H9 (cell line): Measurements from ENCODE around the gene ANKRD39. TPM values are rescaled to one million over a fixed set of nuclear protein-coding genes. Genes with fewer than 3 reads are reported as not detected.

Source experiments
- DNase-seq: peaks from one replicate; pipeline ENCODE4 v3.0.0-alpha.2; 2017
- H2AFZ ChIP-seq: one replicate; pipeline ENCODE4 v1.6.1; 2013; ENCODE audit warnings: mild to moderate bottlenecking, low read length, control low read depth, moderate library complexity
- H2AK5ac ChIP-seq: 2 replicates; pipeline ENCODE4 v1.6.1; 2013; ENCODE audit warnings: low read length, control low read depth, mixed read lengths; ENCODE audit not compliant: insufficient read length
- H2BK120ac ChIP-seq: one replicate; pipeline ENCODE4 v1.6.1; 2013; ENCODE audit warnings: low read depth, mild to moderate bottlenecking, low read length, control low read depth, inconsistent platforms; ENCODE audit not compliant: poor library complexity, severe bottlenecking
- H2BK12ac ChIP-seq: 2 replicates; pipeline ENCODE4 v1.6.1; 2013; ENCODE audit warnings: low read length, control low read depth, mixed read lengths, low read depth; ENCODE audit not compliant: insufficient read length
- H2BK15ac ChIP-seq: 2 replicates; pipeline ENCODE4 v1.6.1; 2013; ENCODE audit warnings: low read depth, low read length, control low read depth
- H2BK20ac ChIP-seq: one replicate; pipeline ENCODE4 v1.6.1; 2013; ENCODE audit warnings: low read depth, mild to moderate bottlenecking, low read length, control low read depth, inconsistent platforms; ENCODE audit not compliant: poor library complexity, severe bottlenecking
- H2BK5ac ChIP-seq: 2 replicates; pipeline ENCODE4 v1.6.1; 2013; ENCODE audit warnings: low read length, control low read depth, mixed read lengths; ENCODE audit not compliant: insufficient read length
- H3K14ac ChIP-seq: 2 replicates; pipeline ENCODE4 v1.6.1; 2013; ENCODE audit warnings: low read length, control low read depth; ENCODE audit not compliant: insufficient read depth
- H3K18ac ChIP-seq: 2 replicates; pipeline ENCODE4 v1.6.1; 2013; ENCODE audit warnings: low read depth, mild to moderate bottlenecking, mixed read lengths, low read length, control low read depth; ENCODE audit not compliant: insufficient read length
- H3K23ac ChIP-seq: 2 replicates; pipeline ENCODE4 v1.6.1; 2013; ENCODE audit warnings: low read length, control low read depth, mixed read lengths, low read depth; ENCODE audit not compliant: insufficient read length
- H3K23me2 ChIP-seq: 2 replicates; pipeline ENCODE4 v1.6.1; 2013; ENCODE audit warnings: low read depth, mild to moderate bottlenecking, mixed read lengths, low read length, control low read depth; ENCODE audit not compliant: insufficient read length, poor library complexity, severe bottlenecking
- H3K27ac ChIP-seq: 2 replicates; pipeline ENCODE4 v1.5.1; 2013; ENCODE audit warnings: low read length, control low read depth, mixed read lengths, low read depth; ENCODE audit not compliant: insufficient read length
- H3K27me3 ChIP-seq: 2 replicates; pipeline ENCODE4 v1.6.1; 2013; ENCODE audit warnings: low read length, control low read depth, inconsistent platforms; ENCODE audit not compliant: insufficient read depth
- H3K4ac ChIP-seq: 2 replicates; pipeline ENCODE4 v1.6.1; 2013; ENCODE audit warnings: low read depth, mild to moderate bottlenecking, control low read depth, inconsistent platforms, low read length, moderate library complexity
- H3K4me1 ChIP-seq: 2 replicates; pipeline ENCODE4 v1.6.1; 2013; ENCODE audit warnings: low read length, control low read depth, inconsistent platforms; ENCODE audit not compliant: insufficient read depth
- H3K4me2 ChIP-seq: 2 replicates; pipeline ENCODE4 v1.6.1; 2013; ENCODE audit warnings: low read length, control low read depth, mixed read lengths; ENCODE audit not compliant: insufficient read length, insufficient read depth
- H3K56ac ChIP-seq: 2 replicates; pipeline ENCODE4 v1.6.1; 2013; ENCODE audit warnings: low read depth, mild to moderate bottlenecking, mixed read lengths, low read length, control low read depth; ENCODE audit not compliant: insufficient read length
- H3K79me1 ChIP-seq: 2 replicates; pipeline ENCODE4 v1.6.1; 2013; ENCODE audit warnings: low read depth, mild to moderate bottlenecking, moderate library complexity, low read length, control low read depth, inconsistent platforms; ENCODE audit not compliant: insufficient read depth, poor library complexity, severe bottlenecking
- H3K79me2 ChIP-seq: 2 replicates; pipeline ENCODE4 v1.6.1; 2013; ENCODE audit warnings: low read length, control low read depth, inconsistent platforms; ENCODE audit not compliant: insufficient read depth
- H3K9ac ChIP-seq: 2 replicates; pipeline ENCODE4 v1.6.1; 2013; ENCODE audit warnings: low read length, control low read depth, mixed read lengths; ENCODE audit not compliant: insufficient read length; ENCODE audit errors: extremely low read depth
- H3K9me3 ChIP-seq: one replicate; pipeline ENCODE4 v1.6.1; 2013; ENCODE audit warnings: low read depth, low read length, inconsistent platforms; ENCODE audit not compliant: control insufficient read depth
- H3T11ph ChIP-seq: one replicate; pipeline ENCODE4 v1.6.1; 2013; ENCODE audit warnings: mild to moderate bottlenecking, low read length, control low read depth, inconsistent platforms
- H4K20me1 ChIP-seq: one replicate; pipeline ENCODE4 v1.6.1; 2013; ENCODE audit not compliant: control insufficient read depth, insufficient read length, insufficient read depth
- H4K5ac ChIP-seq: 2 replicates; pipeline ENCODE4 v1.6.1; 2013; ENCODE audit warnings: low read depth, mild to moderate bottlenecking, mixed read lengths, low read length, control low read depth; ENCODE audit not compliant: insufficient read length
- H4K8ac ChIP-seq: replicated peaks from 2 replicates; pipeline ENCODE4 v1.6.1; 2013; ENCODE audit warnings: low read length, control low read depth, mixed read lengths, low read depth; ENCODE audit not compliant: insufficient read length
- H4K91ac ChIP-seq: 2 replicates; pipeline ENCODE4 v1.6.1; 2013; ENCODE audit warnings: low read depth, mild to moderate bottlenecking, moderate library complexity, mixed read lengths, low read length, control low read depth; ENCODE audit not compliant: insufficient read length
- H3K27ac Mint-ChIP-seq, 3 experiments: 2 replicates in 2 of 3; 3 replicates in 1 of 3; pipeline ENCODE4 v1.8.0; 2020 to 2021; ENCODE audit warnings: mixed read lengths in 3 of 3, mild to moderate bottlenecking in 1 of 3, moderate library complexity in 1 of 3
- H3K27me3 Mint-ChIP-seq: 2 replicates; pipeline ENCODE4 v1.8.0; 2021; ENCODE audit warnings: low read depth, mild to moderate bottlenecking, moderate library complexity, mixed read lengths
- H3K36me3 Mint-ChIP-seq, 3 experiments: 2 replicates in 2 of 3; 3 replicates in 1 of 3; pipeline ENCODE4 v1.8.0; 2020 to 2021; ENCODE audit warnings: low read depth in 3 of 3, mixed read lengths in 3 of 3; ENCODE audit not compliant: insufficient read depth in 1 of 3
- H3K4me1 Mint-ChIP-seq, 2 experiments: 2 replicates each; pipeline ENCODE4 v1.8.0; 2020; ENCODE audit warnings: mixed read lengths in 2 of 2
- H3K4me3 Mint-ChIP-seq, 2 experiments: 2 replicates in 1 of 2; 3 replicates in 1 of 2; pipeline ENCODE4 v1.8.0; 2020 to 2021; ENCODE audit warnings: mild to moderate bottlenecking in 2 of 2, mixed read lengths in 2 of 2, moderate library complexity in 1 of 2
- H3K9me3 Mint-ChIP-seq, 2 experiments: 2 replicates in 1 of 2; 3 replicates in 1 of 2; pipeline ENCODE4 v1.8.0; 2020; ENCODE audit warnings: mild to moderate bottlenecking in 2 of 2, mixed read lengths in 2 of 2, moderate library complexity in 1 of 2
- WGBS: extraction: QIAGEN DNeasy Blood & Tissue Kit; methylation state at CpG from one replicate; pipeline ENCODE4 v1.1.7; 2013; ENCODE audit warnings: missing lambda C conversion rate, low lambda C conversion rate, mixed read lengths; ENCODE audit not compliant: insufficient read length; ENCODE audit errors: extremely low coverage; 5-methylcytosine and 5-hydroxymethylcytosine counted together
- total RNA-seq: library from RNA; stranded (reverse); gene quantifications from 2 replicates; pipeline ENCODE4 v1.2.1, GENCODE V29; 2021
- TF ChIP-seq, protein P1 (sequence below): fragments of 200-600 bp; sonication (generic); conservative IDR thresholded peaks from 3 replicates; pipeline ENCODE4 v1.8.0; 2021; ENCODE audit warnings: antibody characterized with exemption, mild to moderate bottlenecking

Gene ANKRD39
- total RNA-seq, 1 experiment from 2014 or later: 13.0 TPM

DNA sequence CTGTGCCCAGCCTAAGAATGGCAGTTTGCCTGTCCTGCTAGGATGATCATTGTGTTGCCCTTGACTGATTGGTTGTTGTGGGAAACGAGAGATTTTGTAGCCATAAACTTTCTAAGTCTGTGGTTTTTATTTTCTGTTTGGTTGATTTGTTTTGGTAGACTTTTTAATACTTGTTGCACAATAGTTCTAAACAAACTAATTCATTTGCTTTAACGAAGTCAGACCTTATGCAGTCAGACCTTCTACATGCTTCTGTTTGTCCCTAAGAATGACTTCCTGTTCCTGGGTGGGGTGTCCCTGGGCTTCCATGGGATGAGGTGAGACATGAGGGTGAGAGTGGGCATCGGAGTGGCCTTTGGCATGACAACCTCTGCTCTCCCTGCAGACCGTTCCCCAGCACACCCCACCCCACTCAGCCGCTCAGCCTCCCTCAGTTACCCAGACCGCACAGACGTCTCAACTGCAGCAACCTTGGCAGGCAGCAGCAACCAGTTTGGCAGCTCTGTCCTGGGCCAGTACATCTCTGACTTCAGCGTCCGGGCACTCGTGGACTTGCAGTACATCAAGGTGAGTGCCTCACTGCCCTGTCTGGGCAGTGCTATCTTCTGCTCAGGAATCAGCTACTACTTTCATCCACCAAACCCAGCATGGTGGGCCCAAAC is 49.5 kb downstream of the ANKRD39 start:
- TF ChIP-seq, protein P1, sequence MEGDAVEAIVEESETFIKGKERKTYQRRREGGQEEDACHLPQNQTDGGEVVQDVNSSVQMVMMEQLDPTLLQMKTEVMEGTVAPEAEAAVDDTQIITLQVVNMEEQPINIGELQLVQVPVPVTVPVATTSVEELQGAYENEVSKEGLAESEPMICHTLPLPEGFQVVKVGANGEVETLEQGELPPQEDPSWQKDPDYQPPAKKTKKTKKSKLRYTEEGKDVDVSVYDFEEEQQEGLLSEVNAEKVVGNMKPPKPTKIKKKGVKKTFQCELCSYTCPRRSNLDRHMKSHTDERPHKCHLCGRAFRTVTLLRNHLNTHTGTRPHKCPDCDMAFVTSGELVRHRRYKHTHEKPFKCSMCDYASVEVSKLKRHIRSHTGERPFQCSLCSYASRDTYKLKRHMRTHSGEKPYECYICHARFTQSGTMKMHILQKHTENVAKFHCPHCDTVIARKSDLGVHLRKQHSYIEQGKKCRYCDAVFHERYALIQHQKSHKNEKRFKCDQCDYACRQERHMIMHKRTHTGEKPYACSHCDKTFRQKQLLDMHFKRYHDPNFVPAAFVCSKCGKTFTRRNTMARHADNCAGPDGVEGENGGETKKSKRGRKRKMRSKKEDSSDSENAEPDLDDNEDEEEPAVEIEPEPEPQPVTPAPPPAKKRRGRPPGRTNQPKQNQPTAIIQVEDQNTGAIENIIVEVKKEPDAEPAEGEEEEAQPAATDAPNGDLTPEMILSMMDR: no peak
- Histone ChIP-seq H2BK20ac (no peak overlapping the region), H3K18ac (no peak overlapping the region), H4K20me1 (no peaks in the 10 kb centered on the region), H3K4me2 (no peak overlapping the region), H3K79me2 (no peaks in the 10 kb centered on the region), H3K23ac (no peak overlapping the region), H3K56ac (no peak overlapping the region), H3K4me1 (no peaks in the 10 kb centered on the region), H2AK5ac (no peak overlapping the region), H3K79me1 (no peaks in the 10 kb centered on the region), H3T11ph (no peak overlapping the region), H3K23me2 (no peaks in the 10 kb centered on the region), H4K5ac (no peak overlapping the region), H2BK15ac (no peak overlapping the region), H3K9me3 (no peaks in the 10 kb centered on the region), H3K4ac (no peak overlapping the region), H2AFZ (no peak overlapping the region), H4K91ac (no peak overlapping the region), H2BK120ac (no peak overlapping the region), H3K9ac (no peak overlapping the region), H2BK5ac (no peak overlapping the region), H3K27me3 (no peaks in the 10 kb centered on the region), H4K8ac (no peak overlapping the region), H3K14ac (no peak overlapping the region), H3K27ac (no peak overlapping the region), H2BK12ac (no peak overlapping the region)
- peaks cover 8 to 11% (median 9%) of the 10 kb centered on the region in 3 experiments for H3K36me3 Mint-ChIP-seq
- no peak for DNase-seq
- H3K4me3 Mint-ChIP-seq: no peak overlapping the region
- no CpG with 5 or more reads among the region's 10 CpGs for WGBS
- peaks cover 0 to 4% of the 10 kb centered on the region in 2 experiments; a peak in 1 of 5 replicates for H3K9me3 Mint-ChIP-seq
- no peaks in the 10 kb centered on the region; the same call in 1 of the 2 replicates for H3K27me3 Mint-ChIP-seq
- peak overlapping the region in 1 of 3 experiments; percentile 29; a peak in 1 of 7 replicates for H3K27ac Mint-ChIP-seq
- no peaks in the 10 kb centered on the region for H3K4me1 Mint-ChIP-seq
